GM21529 (cell line): ENCODE results near the gene CKAP4.

Experiments
- ATAC-seq: cut with Tn5 transposase; IDR thresholded peaks from one replicate; pipeline ENCODE4 v1.9.1; 2021; ENCODE audit not compliant: unreplicated experiment

The CKAP4 gene

GRCh38 chr12:106275458-106275857, 27.6 kb upstream of the CKAP4 start:
- ATAC-seq = no peak

- ATAC-seq = no peak
Measured at GRCh38 chr12:106274575-106275121, 26.8 kb upstream of the CKAP4 start.

- ATAC-seq = no peak
Measured at GRCh38 chr12:106274012-106274411, 26.2 kb upstream of the CKAP4 start.

- no peak for ATAC-seq
Measured at GRCh38 chr12:106273491-106273890, 25.7 kb upstream of the CKAP4 start.

- ATAC-seq = no peak
Measured at GRCh38 chr12:106271575-106272505, 24.0 kb upstream of the CKAP4 start.

- ATAC-seq = no peak
Measured at GRCh38 chr12:106269150-106269771, 21.4 kb upstream of the CKAP4 start.

- no peak for ATAC-seq
Measured at GRCh38 chr12:106267535-106267934, 19.7 kb upstream of the CKAP4 start.

- ATAC-seq = no peak
Measured at GRCh38 chr12:106265116-106265515, 17.3 kb upstream of the CKAP4 start.

- ATAC-seq = no peak
Measured at GRCh38 chr12:106258935-106259334, 11.1 kb upstream of the CKAP4 start.

- no peak for ATAC-seq
Measured at GRCh38 chr12:106258226-106258625, 10.4 kb upstream of the CKAP4 start.

GRCh38 chr12:106256524-106256923, 8.7 kb upstream of the CKAP4 start:
- ATAC-seq = no peak

- ATAC-seq = no peak
Measured at GRCh38 chr12:106255952-106256351, 8.1 kb upstream of the CKAP4 start.

- no peak for ATAC-seq
Measured at GRCh38 chr12:106255493-106255892, 7.7 kb upstream of the CKAP4 start.

GRCh38 chr12:106254724-106255123, 6.9 kb upstream of the CKAP4 start:
- ATAC-seq = no peak

- ATAC-seq = no peak
Measured at GRCh38 chr12:106251631-106252455, 4.0 kb upstream of the CKAP4 start.

GRCh38 chr12:106249411-106250135, 1.8 kb upstream of the CKAP4 start:
- ATAC-seq = peak; percentile 73

- no peak for ATAC-seq
Measured at GRCh38 chr12:106248846-106249371, 1.1 kb upstream of the CKAP4 start.

- peak; percentile 12 for ATAC-seq
Measured at GRCh38 chr12:106248312-106248845, 559 bp upstream of the CKAP4 start.

GRCh38 chr12:106246891-106247673, 738 bp downstream of the CKAP4 start:
- ATAC-seq = peak; percentile 24
